DMS 273 treated with DMSO at 0.1 percent for 48 hours (cell line): ENCODE measurements around the gene FZD10.

ENCODE experiments used
- DNase-seq: peaks from one replicate; lab custom pipeline; 2025; lab: John Stamatoyannopoulos, UW

FZD10 gene

GRCh38 chr12:130154276-130155070 lies 7.8 kb upstream of the FZD10 start:
- DNase-seq, result no peak

- no peak for DNase-seq
Observed at GRCh38 chr12:130155416-130156073, 6.7 kb upstream of the FZD10 start.

- no peak for DNase-seq
Observed at GRCh38 chr12:130156652-130157275, 5.5 kb upstream of the FZD10 start.

GRCh38 chr12:130157998-130158753 lies 4.1 kb upstream of the FZD10 start:
- no peak for DNase-seq

GRCh38 chr12:130158754-130159059 lies 3.6 kb upstream of the FZD10 start:
- no peak for DNase-seq

- no peak for DNase-seq
Observed at GRCh38 chr12:130160306-130160705, 2.0 kb upstream of the FZD10 start.

- no peak for DNase-seq
Observed at GRCh38 chr12:130160711-130161231, 1.5 kb upstream of the FZD10 start.

- DNase-seq, result no peak
Observed at GRCh38 chr12:130161261-130162243, 712 bp upstream of the FZD10 start.

GRCh38 chr12:130162745-130163460 lies 639 bp downstream of the FZD10 start:
- no peak for DNase-seq

GRCh38 chr12:130163461-130164215 lies 1.4 kb downstream of the FZD10 start:
- DNase-seq, result no peak

GRCh38 chr12:130164216-130164542 lies 1.9 kb downstream of the FZD10 start:
- no peak for DNase-seq

- DNase-seq, result no peak
Observed at GRCh38 chr12:130164936-130165335, 2.7 kb downstream of the FZD10 start.

GRCh38 chr12:130166306-130166705 lies 4.0 kb downstream of the FZD10 start:
- DNase-seq, result no peak

GRCh38 chr12:130167537-130167936 lies 5.3 kb downstream of the FZD10 start:
- DNase-seq, result no peak

GRCh38 chr12:130169256-130169655 lies 7.0 kb downstream of the FZD10 start:
- DNase-seq, result no peak

GRCh38 chr12:130169924-130170323 lies 7.7 kb downstream of the FZD10 start:
- DNase-seq, result no peak

GRCh38 chr12:130170611-130171010 lies 8.3 kb downstream of the FZD10 start:
- no peak for DNase-seq

GRCh38 chr12:130177635-130178242 lies 15.5 kb downstream of the FZD10 start:
- DNase-seq, result no peak

GRCh38 chr12:130178282-130178681 lies 16.0 kb downstream of the FZD10 start:
- DNase-seq, result no peak
